Kidney (tissue), 14 donors: ENCODE measurements around the gene ATP2B3. TPM values are rescaled to one million over a fixed set of nuclear protein-coding genes. Genes with fewer than 3 reads are reported as not detected.

Source experiments
- DNase-seq, 5 donors: peaks; one replicate each; pipeline ENCODE4 v3.0.0-alpha.2; 2013 to 2020
- FAIRE-seq: peaks from 2 replicates; lab custom pipeline; 2012; peaks lifted over from hg19 to GRCh38; lab: Jason Lieb, UNC
- H3K27ac ChIP-seq, 2 donors: one replicate each; pipeline ENCODE4 v1.7.0; 2013; ENCODE audit warnings: low read depth in 2 of 2, low read length in 2 of 2, inconsistent platforms in 1 of 2
- H3K27me3 ChIP-seq: one replicate; pipeline ENCODE4 v1.7.1; 2013; ENCODE audit warnings: low read length, inconsistent platforms; ENCODE audit not compliant: control insufficient read depth, insufficient read depth
- H3K36me3 ChIP-seq, 3 donors: one replicate each; pipeline versions ENCODE4 v1.7.0 to v1.7.1; 2013; ENCODE audit warnings: low read length in 3 of 3, control low read depth in 1 of 3, inconsistent platforms in 1 of 3; ENCODE audit not compliant: insufficient read depth in 3 of 3, control insufficient read depth in 2 of 3
- H3K4me1 ChIP-seq, 3 donors: one replicate each; pipeline versions ENCODE4 v1.7.0 to v1.7.1; 2013; ENCODE audit warnings: low read length in 3 of 3, inconsistent platforms in 1 of 3, low read depth in 1 of 3; ENCODE audit not compliant: control insufficient read depth in 2 of 3, insufficient read depth in 2 of 3
- H3K4me3 ChIP-seq, 3 donors: one replicate each; pipeline versions ENCODE4 v1.7.0 to v1.8.1; 2013; ENCODE audit warnings: low read length in 3 of 3, control low read depth in 1 of 3, inconsistent platforms in 1 of 3
- H3K9ac ChIP-seq, 3 donors: one replicate each; pipeline versions ENCODE4 v1.7.0 to v1.7.1; 2013; ENCODE audit warnings: low read length in 3 of 3, control low read depth in 1 of 3, inconsistent platforms in 1 of 3
- H3K9me3 ChIP-seq, 3 donors: one replicate each; pipeline versions ENCODE4 v1.7.0 to v1.7.1; 2013; ENCODE audit warnings: low read length in 3 of 3, control low read depth in 1 of 3, inconsistent platforms in 1 of 3; ENCODE audit not compliant: control insufficient read depth in 2 of 3, insufficient read depth in 1 of 3
- CTCF ChIP-seq: IDR thresholded peaks from 3 replicates; pipeline ENCODE4 v1.5.1; 2012; ENCODE audit warnings: mild to moderate bottlenecking, moderate library complexity, borderline replicate concordance; ENCODE audit not compliant: insufficient read depth; ENCODE audit errors: extremely low read depth
- intact Hi-C: fragments of 100-400 bp; cut with DNase I; formaldehyde crosslinking; loops from one replicate; pipeline ENCODE4 v1.11.1; 2022
- polyA plus RNA-seq: library from polyadenylated mRNA; stranded (reverse); fragments of 350-450 nt; fragmentation: Illumina TruSeq; extraction: RNeasy Lipid Tissue Mini Kit (QIAGEN cat#74804); gene quantifications from one replicate; pipeline ENCODE4 v1.2.3, GENCODE V29; 2014; ENCODE audit warnings: low read depth, low replicate concordance; ENCODE audit not compliant: insufficient read depth
- total RNA-seq: library from RNA; stranded (reverse); fragmentation: NEBNext Ultra II Directional; extraction: Animal tissue kit (Norgen Biotek cat#: 25700); gene quantifications from one replicate; pipeline ENCODE4 v1.2.1, GENCODE V29; 2021
- donor health status: control.
- donor health status: control.
- donor health status: control.
- donor health status: control.
- donor health status: control.
- donor health status: DM: yes; HTN: yes; CAD: no.
- donor health status: Normal renal cell carcinoma (clear cell type).

The ATP2B3 gene
- total and polyA plus RNA-seq, 2 donors from 2014 or later = 0.37 TPM; not detected in 1

GRCh38 chrX:153556767-153557166 lies 39.3 kb downstream of the ATP2B3 start:
- FAIRE-seq = no peak
- no peak for DNase-seq
- Histone ChIP-seq H3K9ac (no peak overlapping the region), H3K27ac (no peak overlapping the region), H3K4me1 (no peaks in the 10 kb centered on the region), H3K27me3 (no peaks in the 10 kb centered on the region), H3K36me3 (no peaks in the 10 kb centered on the region), H3K9me3 (no peaks in the 10 kb centered on the region), H3K4me3 (no peak overlapping the region)
- no peak for TF ChIP-seq CTCF
- intact Hi-C loops = no loop called here

GRCh38 chrX:153557618-153558355 lies 40.3 kb downstream of the ATP2B3 start:
- DNase-seq (no peak), FAIRE-seq (no peak)
- no peaks in the 10 kb centered on the region for H3K9me3 ChIP-seq
- H3K27me3 ChIP-seq = no peaks in the 10 kb centered on the region
- H3K36me3 ChIP-seq = no peaks in the 10 kb centered on the region
- H3K4me1 ChIP-seq = no peaks in the 10 kb centered on the region
- no peak overlapping the region for H3K4me3 ChIP-seq
- H3K27ac ChIP-seq = no peak overlapping the region
- intact Hi-C loops = no loop called here
- H3K9ac ChIP-seq = no peak overlapping the region
- no peak for TF ChIP-seq CTCF

- H3K4me1 ChIP-seq = no peaks in the 10 kb centered on the region
- H3K9ac ChIP-seq = no peak overlapping the region
- no peaks in the 10 kb centered on the region for H3K9me3 ChIP-seq
- no peak for DNase-seq
- TF ChIP-seq CTCF = no peak
- no peak overlapping the region for H3K4me3 ChIP-seq
- H3K27me3 ChIP-seq = no peaks in the 10 kb centered on the region
- no peaks in the 10 kb centered on the region for H3K36me3 ChIP-seq
- no peak for FAIRE-seq
- intact Hi-C loops = no loop called here
- no peak overlapping the region for H3K27ac ChIP-seq
Measured at GRCh38 chrX:153560000-153560399, 42.6 kb downstream of the ATP2B3 start.
